ACC112 (cell line): ENCODE measurements around the gene S100A11.
A peak's percentile ranks its signal among the peaks of the same experiment; 100 is the strongest.

ENCODE experiments used
- H2AFZ ChIP-seq: fragments of 200-600 bp; sonication (generic); one replicate; pipeline ENCODE4 v1.6.0; 2017; ENCODE audit warnings: antibody characterized with exemption, low read length; ENCODE audit not compliant: unreplicated experiment
- H3K27ac ChIP-seq: fragments of 200-600 bp; sonication (generic); 2 replicates; pipeline ENCODE4 v1.5.1; 2014; ENCODE audit warnings: low read depth, mild to moderate bottlenecking, antibody characterized with exemption, low read length, moderate library complexity
- H3K27me3 ChIP-seq: fragments of 200-600 bp; sonication (generic); 2 replicates; pipeline ENCODE4 v1.6.1; 2014; ENCODE audit warnings: mild to moderate bottlenecking, antibody characterized with exemption, low read length, moderate library complexity, mixed read lengths; ENCODE audit not compliant: insufficient read depth
- H3K36me3 ChIP-seq: fragments of 200-600 bp; sonication (generic); 2 replicates; pipeline ENCODE4 v1.6.1; 2016; ENCODE audit warnings: mild to moderate bottlenecking, antibody characterized with exemption, low read length, moderate library complexity, mixed read lengths; ENCODE audit not compliant: insufficient read depth
- H3K4me1 ChIP-seq: fragments of 200-600 bp; sonication (generic); one replicate; pipeline ENCODE4 v1.6.1; 2016; ENCODE audit warnings: low read length, mixed read lengths; ENCODE audit not compliant: insufficient read depth, unreplicated experiment, control insufficient read depth
- H3K4me3 ChIP-seq: fragments of 200-600 bp; sonication (generic); 2 replicates; pipeline ENCODE4 v1.5.1; 2014; ENCODE audit warnings: mild to moderate bottlenecking, low read depth, low read length
- H3K79me2 ChIP-seq: fragments of 200-600 bp; sonication (generic); one replicate; pipeline ENCODE4 v1.6.0; 2016; ENCODE audit warnings: low read length; ENCODE audit not compliant: control insufficient read depth, unreplicated experiment, insufficient read depth

The S100A11 gene

GRCh38 chr1:152039461-152039860 is 2.7 kb upstream of the S100A11 start:
- Histone ChIP-seq H2AFZ (no peak overlapping the region), H3K36me3 (no peaks in the 10 kb centered on the region), H3K4me3 (no peak overlapping the region)

GRCh38 chr1:152038871-152039270 is 2.1 kb upstream of the S100A11 start:
- peaks cover 29% of the 10 kb centered on the region for H3K79me2 ChIP-seq
- H3K4me3 ChIP-seq: no peak overlapping the region
- no peak overlapping the region for H2AFZ ChIP-seq
- no peak overlapping the region for H3K27ac ChIP-seq
- peaks cover 25% of the 10 kb centered on the region for H3K27me3 ChIP-seq
- peaks cover 8% of the 10 kb centered on the region for H3K4me1 ChIP-seq
- H3K36me3 ChIP-seq: peaks cover under 1% of the 10 kb centered on the region; the same call in 1 of the 2 replicates

More at GRCh38 chr1:152039461-152039860, 2.7 kb upstream of the S100A11 start:
- peaks cover 7% of the 10 kb centered on the region for H3K4me1 ChIP-seq
- peaks cover 25% of the 10 kb centered on the region for H3K27me3 ChIP-seq
- H3K79me2 ChIP-seq: peaks cover 24% of the 10 kb centered on the region
- no peak overlapping the region for H3K27ac ChIP-seq

DNA sequence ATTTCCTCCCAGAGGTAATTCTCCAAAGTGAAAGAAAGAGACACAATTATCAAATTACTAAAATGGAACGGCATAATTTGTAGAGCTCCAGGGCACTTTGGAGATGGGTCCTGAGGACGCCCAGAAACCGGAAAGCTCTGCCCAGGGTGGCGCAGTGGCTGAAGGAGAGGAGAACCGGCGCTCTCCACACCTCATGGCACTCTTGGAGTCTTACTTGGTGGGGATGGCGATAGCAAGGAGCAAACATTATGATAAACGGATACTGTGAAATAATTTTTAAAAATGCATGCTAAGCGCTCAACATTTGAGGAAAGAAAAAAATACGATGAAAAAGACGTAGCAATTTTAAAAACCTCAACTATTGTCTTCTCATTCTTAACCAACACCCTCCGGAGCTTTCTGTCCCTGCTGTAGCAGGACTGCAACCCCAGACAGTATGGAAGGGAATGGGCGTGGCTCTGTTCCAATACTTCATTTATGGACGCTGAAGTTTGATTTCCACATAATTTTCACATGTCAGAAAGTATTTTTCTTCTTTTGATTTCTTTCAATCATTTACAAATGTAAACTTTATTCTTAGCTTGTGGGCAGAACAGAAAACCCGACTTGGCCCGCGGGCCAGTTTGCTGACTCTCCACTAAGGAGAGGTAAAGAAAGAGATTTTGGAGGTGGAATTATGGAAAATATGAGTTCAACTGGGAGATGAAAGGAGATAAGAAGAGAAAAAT is 1.1 kb downstream of the S100A11 start:
- H3K27ac ChIP-seq: peak overlapping the region; percentile 95
- H2AFZ ChIP-seq: no peak overlapping the region
- peaks cover 46% of the 10 kb centered on the region for H3K79me2 ChIP-seq
- H3K4me3 ChIP-seq: peak overlapping the region; percentile 100
- peaks cover 13% of the 10 kb centered on the region for H3K27me3 ChIP-seq
- peaks cover 17% of the 10 kb centered on the region for H3K4me1 ChIP-seq
- H3K36me3 ChIP-seq: peaks cover 30% of the 10 kb centered on the region

DNA sequence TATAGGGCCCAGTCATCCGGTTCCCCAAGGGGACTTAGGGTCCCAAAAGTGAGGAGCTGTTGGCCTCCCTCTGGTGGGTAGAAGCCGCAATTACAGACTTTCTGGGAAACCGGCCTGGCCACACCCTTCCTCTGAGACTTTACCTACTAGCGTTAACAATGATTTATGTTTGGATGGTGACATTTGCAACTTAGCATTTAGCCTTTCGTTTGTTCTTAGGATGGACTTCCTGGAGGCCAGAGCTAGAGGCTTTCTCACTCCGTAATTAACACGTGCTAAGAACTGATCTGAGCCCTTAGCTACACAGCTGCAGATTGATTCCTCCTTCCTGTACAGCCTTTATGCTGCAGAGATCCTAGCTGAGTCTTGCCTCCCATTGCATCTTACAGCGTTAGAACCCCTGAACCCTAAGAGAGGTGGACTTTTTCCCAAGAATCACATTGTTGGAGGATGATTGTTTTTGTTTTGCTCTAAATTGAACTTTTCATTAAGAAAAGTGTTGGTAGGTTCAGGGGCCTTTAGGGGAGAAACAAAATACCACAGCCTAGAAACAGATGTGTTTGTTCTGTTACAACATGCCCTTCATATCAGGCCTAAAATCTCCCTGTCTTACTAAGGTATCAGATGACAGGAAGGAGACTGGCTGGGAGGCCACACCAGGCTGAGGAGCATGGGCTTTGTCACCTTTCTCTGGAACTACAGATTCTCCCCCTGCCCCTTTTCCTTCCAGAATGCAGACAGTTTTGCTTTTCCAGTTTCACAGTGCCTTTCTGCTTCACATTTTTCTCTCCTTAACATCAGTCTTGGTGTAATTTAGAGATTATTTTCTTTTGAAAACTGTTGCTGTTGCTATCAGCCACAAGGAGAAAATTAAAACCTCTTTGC is 1.9 kb downstream of the S100A11 start:
- no peak overlapping the region for H2AFZ ChIP-seq
- peak overlapping the region; percentile 100 for H3K4me3 ChIP-seq
- peaks cover 46% of the 10 kb centered on the region for H3K79me2 ChIP-seq
- peaks cover 20% of the 10 kb centered on the region for H3K4me1 ChIP-seq
- peaks cover 32% of the 10 kb centered on the region for H3K36me3 ChIP-seq
- peaks cover 6% of the 10 kb centered on the region for H3K27me3 ChIP-seq
- H3K27ac ChIP-seq: peak overlapping the region; percentile 95

DNA sequence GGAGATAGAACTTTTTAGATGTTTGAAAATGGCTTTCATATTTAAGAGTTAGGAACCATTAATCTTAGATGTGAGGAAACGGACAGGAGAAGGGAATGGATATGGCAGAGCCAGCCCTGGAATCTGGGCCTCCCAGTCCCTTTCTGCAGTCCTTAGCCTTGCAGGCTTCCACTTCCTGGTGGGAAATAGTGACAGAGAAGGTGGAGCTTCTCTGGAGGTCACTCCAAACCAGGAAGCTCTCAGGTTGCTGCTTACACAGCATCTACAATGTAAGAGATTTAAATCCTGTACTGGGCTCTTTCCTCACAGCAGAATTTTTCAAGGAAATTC is 2.5 kb downstream of the S100A11 start:
- Histone ChIP-seq H2AFZ (no peak overlapping the region), H3K4me3 (peak overlapping the region; percentile 100), H3K4me1 (peaks cover 26% of the 10 kb centered on the region), H3K27me3 (0 out of 2 replicates have a peak, but pooled peaks cover under 1% of the 10 kb centered on the region), H3K79me2 (peaks cover 46% of the 10 kb centered on the region), H3K27ac (peak overlapping the region; percentile 95), H3K36me3 (peaks cover 32% of the 10 kb centered on the region)

DNA sequence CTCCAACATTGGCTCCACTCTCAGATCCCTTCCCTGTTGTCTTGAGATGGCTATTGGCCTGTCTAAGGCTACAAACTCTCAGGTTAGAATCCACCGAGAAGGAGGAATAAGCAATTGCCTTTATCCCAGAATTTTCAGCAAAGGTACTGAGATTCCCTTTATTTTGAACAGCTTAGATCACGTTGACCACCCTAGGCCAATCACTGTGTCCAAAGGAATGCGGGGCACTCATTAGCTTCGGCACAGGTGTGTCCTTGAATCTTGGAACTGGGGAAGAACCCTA is 6.9 kb downstream of the S100A11 start:
- Histone ChIP-seq H3K4me1 (peaks cover 28% of the 10 kb centered on the region), H3K27ac (peak overlapping the region; percentile 55)

GRCh38 chr1:152029144-152029928 is 7.5 kb downstream of the S100A11 start:
- Histone ChIP-seq H3K27me3 (no peaks in the 10 kb centered on the region), H2AFZ (no peak overlapping the region), H3K27ac (peak overlapping the region; percentile 55), H3K36me3 (peaks cover 32% of the 10 kb centered on the region), H3K4me1 (peaks cover 28% of the 10 kb centered on the region), H3K4me3 (no peak overlapping the region), H3K79me2 (peaks cover 21% of the 10 kb centered on the region)

More for the DNA sequence above, 6.9 kb downstream of the S100A11 start:
- H3K36me3 ChIP-seq: peaks cover 32% of the 10 kb centered on the region
- peaks cover 26% of the 10 kb centered on the region for H3K79me2 ChIP-seq
- H3K4me3 ChIP-seq: no peak overlapping the region
- H2AFZ ChIP-seq: no peak overlapping the region
- H3K27me3 ChIP-seq: no peaks in the 10 kb centered on the region

DNA sequence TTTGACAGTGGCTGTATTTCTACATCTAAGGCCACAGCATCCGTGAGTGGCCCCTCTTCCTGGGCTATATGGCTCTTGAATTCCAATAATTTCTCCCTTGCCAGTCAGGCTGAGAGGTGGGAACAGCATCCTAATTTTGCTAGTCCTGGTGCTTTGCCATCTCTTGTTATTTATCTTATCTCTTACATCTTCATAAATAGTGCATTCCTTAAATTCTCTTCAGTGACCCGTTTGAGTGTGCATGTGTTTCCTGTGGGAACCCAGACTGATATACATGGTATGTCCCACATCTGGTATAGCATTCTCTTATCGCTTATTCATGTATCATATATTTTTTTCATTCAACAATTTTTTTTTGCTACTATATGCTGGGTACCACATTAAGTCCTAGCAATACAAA is 9.9 kb downstream of the S100A11 start:
- peaks cover 15% of the 10 kb centered on the region for H3K4me1 ChIP-seq
- no peak overlapping the region for H2AFZ ChIP-seq
- H3K27ac ChIP-seq: no peak overlapping the region
- peaks cover 12% of the 10 kb centered on the region for H3K36me3 ChIP-seq
- H3K27me3 ChIP-seq: 0 out of 2 replicates have a peak, but pooled peaks cover 5% of the 10 kb centered on the region
- no peaks in the 10 kb centered on the region for H3K79me2 ChIP-seq
- H3K4me3 ChIP-seq: no peak overlapping the region

- H3K4me3 ChIP-seq: no peak overlapping the region
- H3K36me3 ChIP-seq: no peaks in the 10 kb centered on the region
- H3K27me3 ChIP-seq: 0 out of 2 replicates have a peak, but pooled peaks cover 5% of the 10 kb centered on the region
- peaks cover 6% of the 10 kb centered on the region for H3K4me1 ChIP-seq
- H2AFZ ChIP-seq: no peak overlapping the region
- H3K27ac ChIP-seq: no peak overlapping the region
- no peaks in the 10 kb centered on the region for H3K79me2 ChIP-seq
Measured at GRCh38 chr1:152024223-152024622, 12.6 kb downstream of the S100A11 start.

- H3K4me1 ChIP-seq: no peaks in the 10 kb centered on the region
- no peaks in the 10 kb centered on the region for H3K79me2 ChIP-seq
- no peak overlapping the region for H3K4me3 ChIP-seq
- H3K27ac ChIP-seq: no peak overlapping the region
- 0 out of 2 replicates have a peak, but pooled peaks cover 5% of the 10 kb centered on the region for H3K27me3 ChIP-seq
- H2AFZ ChIP-seq: no peak overlapping the region
- H3K36me3 ChIP-seq: no peaks in the 10 kb centered on the region
Measured at GRCh38 chr1:152023221-152023620, 13.6 kb downstream of the S100A11 start.
